H9 (cell line): ENCODE data around the gene ISCU. TPM values are rescaled to one million over a fixed set of nuclear protein-coding genes. Genes with fewer than 3 reads are reported as not detected.

Experiments
- DNase-seq: peaks from one replicate; pipeline ENCODE4 v3.0.0-alpha.2; 2017
- H2AFZ ChIP-seq: one replicate; pipeline ENCODE4 v1.6.1; 2013; ENCODE audit warnings: mild to moderate bottlenecking, low read length, control low read depth, moderate library complexity
- H2AK5ac ChIP-seq: 2 replicates; pipeline ENCODE4 v1.6.1; 2013; ENCODE audit warnings: low read length, control low read depth, mixed read lengths; ENCODE audit not compliant: insufficient read length
- H2BK120ac ChIP-seq: one replicate; pipeline ENCODE4 v1.6.1; 2013; ENCODE audit warnings: low read depth, mild to moderate bottlenecking, low read length, control low read depth, inconsistent platforms; ENCODE audit not compliant: poor library complexity, severe bottlenecking
- H2BK12ac ChIP-seq: 2 replicates; pipeline ENCODE4 v1.6.1; 2013; ENCODE audit warnings: low read length, control low read depth, mixed read lengths, low read depth; ENCODE audit not compliant: insufficient read length
- H2BK15ac ChIP-seq: 2 replicates; pipeline ENCODE4 v1.6.1; 2013; ENCODE audit warnings: low read depth, low read length, control low read depth
- H2BK20ac ChIP-seq: one replicate; pipeline ENCODE4 v1.6.1; 2013; ENCODE audit warnings: low read depth, mild to moderate bottlenecking, low read length, control low read depth, inconsistent platforms; ENCODE audit not compliant: poor library complexity, severe bottlenecking
- H2BK5ac ChIP-seq: 2 replicates; pipeline ENCODE4 v1.6.1; 2013; ENCODE audit warnings: low read length, control low read depth, mixed read lengths; ENCODE audit not compliant: insufficient read length
- H3K14ac ChIP-seq: 2 replicates; pipeline ENCODE4 v1.6.1; 2013; ENCODE audit warnings: low read length, control low read depth; ENCODE audit not compliant: insufficient read depth
- H3K18ac ChIP-seq: 2 replicates; pipeline ENCODE4 v1.6.1; 2013; ENCODE audit warnings: low read depth, mild to moderate bottlenecking, mixed read lengths, low read length, control low read depth; ENCODE audit not compliant: insufficient read length
- H3K23ac ChIP-seq: 2 replicates; pipeline ENCODE4 v1.6.1; 2013; ENCODE audit warnings: low read length, control low read depth, mixed read lengths, low read depth; ENCODE audit not compliant: insufficient read length
- H3K23me2 ChIP-seq: 2 replicates; pipeline ENCODE4 v1.6.1; 2013; ENCODE audit warnings: low read depth, mild to moderate bottlenecking, mixed read lengths, low read length, control low read depth; ENCODE audit not compliant: insufficient read length, poor library complexity, severe bottlenecking
- H3K27ac ChIP-seq: 2 replicates; pipeline ENCODE4 v1.5.1; 2013; ENCODE audit warnings: low read length, control low read depth, mixed read lengths, low read depth; ENCODE audit not compliant: insufficient read length
- H3K27me3 ChIP-seq: 2 replicates; pipeline ENCODE4 v1.6.1; 2013; ENCODE audit warnings: low read length, control low read depth, inconsistent platforms; ENCODE audit not compliant: insufficient read depth
- H3K4ac ChIP-seq: 2 replicates; pipeline ENCODE4 v1.6.1; 2013; ENCODE audit warnings: low read depth, mild to moderate bottlenecking, control low read depth, inconsistent platforms, low read length, moderate library complexity
- H3K4me1 ChIP-seq: 2 replicates; pipeline ENCODE4 v1.6.1; 2013; ENCODE audit warnings: low read length, control low read depth, inconsistent platforms; ENCODE audit not compliant: insufficient read depth
- H3K4me2 ChIP-seq: 2 replicates; pipeline ENCODE4 v1.6.1; 2013; ENCODE audit warnings: low read length, control low read depth, mixed read lengths; ENCODE audit not compliant: insufficient read length, insufficient read depth
- H3K56ac ChIP-seq: 2 replicates; pipeline ENCODE4 v1.6.1; 2013; ENCODE audit warnings: low read depth, mild to moderate bottlenecking, mixed read lengths, low read length, control low read depth; ENCODE audit not compliant: insufficient read length
- H3K79me1 ChIP-seq: 2 replicates; pipeline ENCODE4 v1.6.1; 2013; ENCODE audit warnings: low read depth, mild to moderate bottlenecking, moderate library complexity, low read length, control low read depth, inconsistent platforms; ENCODE audit not compliant: insufficient read depth, poor library complexity, severe bottlenecking
- H3K79me2 ChIP-seq: 2 replicates; pipeline ENCODE4 v1.6.1; 2013; ENCODE audit warnings: low read length, control low read depth, inconsistent platforms; ENCODE audit not compliant: insufficient read depth
- H3K9ac ChIP-seq: 2 replicates; pipeline ENCODE4 v1.6.1; 2013; ENCODE audit warnings: low read length, control low read depth, mixed read lengths; ENCODE audit not compliant: insufficient read length; ENCODE audit errors: extremely low read depth
- H3K9me3 ChIP-seq: one replicate; pipeline ENCODE4 v1.6.1; 2013; ENCODE audit warnings: low read depth, low read length, inconsistent platforms; ENCODE audit not compliant: control insufficient read depth
- H3T11ph ChIP-seq: one replicate; pipeline ENCODE4 v1.6.1; 2013; ENCODE audit warnings: mild to moderate bottlenecking, low read length, control low read depth, inconsistent platforms
- H4K20me1 ChIP-seq: one replicate; pipeline ENCODE4 v1.6.1; 2013; ENCODE audit not compliant: control insufficient read depth, insufficient read length, insufficient read depth
- H4K5ac ChIP-seq: 2 replicates; pipeline ENCODE4 v1.6.1; 2013; ENCODE audit warnings: low read depth, mild to moderate bottlenecking, mixed read lengths, low read length, control low read depth; ENCODE audit not compliant: insufficient read length
- H4K8ac ChIP-seq: replicated peaks from 2 replicates; pipeline ENCODE4 v1.6.1; 2013; ENCODE audit warnings: low read length, control low read depth, mixed read lengths, low read depth; ENCODE audit not compliant: insufficient read length
- H4K91ac ChIP-seq: 2 replicates; pipeline ENCODE4 v1.6.1; 2013; ENCODE audit warnings: low read depth, mild to moderate bottlenecking, moderate library complexity, mixed read lengths, low read length, control low read depth; ENCODE audit not compliant: insufficient read length
- H3K27ac Mint-ChIP-seq, 3 experiments: 2 replicates in 2 of 3; 3 replicates in 1 of 3; pipeline ENCODE4 v1.8.0; 2020 to 2021; ENCODE audit warnings: mixed read lengths in 3 of 3, mild to moderate bottlenecking in 1 of 3, moderate library complexity in 1 of 3
- H3K27me3 Mint-ChIP-seq: 2 replicates; pipeline ENCODE4 v1.8.0; 2021; ENCODE audit warnings: low read depth, mild to moderate bottlenecking, moderate library complexity, mixed read lengths
- H3K36me3 Mint-ChIP-seq, 3 experiments: 2 replicates in 2 of 3; 3 replicates in 1 of 3; pipeline ENCODE4 v1.8.0; 2020 to 2021; ENCODE audit warnings: low read depth in 3 of 3, mixed read lengths in 3 of 3; ENCODE audit not compliant: insufficient read depth in 1 of 3
- H3K4me1 Mint-ChIP-seq, 2 experiments: 2 replicates each; pipeline ENCODE4 v1.8.0; 2020; ENCODE audit warnings: mixed read lengths in 2 of 2
- H3K4me3 Mint-ChIP-seq, 2 experiments: 2 replicates in 1 of 2; 3 replicates in 1 of 2; pipeline ENCODE4 v1.8.0; 2020 to 2021; ENCODE audit warnings: mild to moderate bottlenecking in 2 of 2, mixed read lengths in 2 of 2, moderate library complexity in 1 of 2
- H3K9me3 Mint-ChIP-seq, 2 experiments: 2 replicates in 1 of 2; 3 replicates in 1 of 2; pipeline ENCODE4 v1.8.0; 2020; ENCODE audit warnings: mild to moderate bottlenecking in 2 of 2, mixed read lengths in 2 of 2, moderate library complexity in 1 of 2
- WGBS: extraction: QIAGEN DNeasy Blood & Tissue Kit; methylation state at CpG from one replicate; pipeline ENCODE4 v1.1.7; 2013; ENCODE audit warnings: missing lambda C conversion rate, low lambda C conversion rate, mixed read lengths; ENCODE audit not compliant: insufficient read length; ENCODE audit errors: extremely low coverage; 5-methylcytosine and 5-hydroxymethylcytosine counted together
- total RNA-seq: library from RNA; stranded (reverse); gene quantifications from 2 replicates; pipeline ENCODE4 v1.2.1, GENCODE V29; 2021
- TF ChIP-seq, protein P1 (sequence below): fragments of 200-600 bp; sonication (generic); conservative IDR thresholded peaks from 3 replicates; pipeline ENCODE4 v1.8.0; 2021; ENCODE audit warnings: antibody characterized with exemption, mild to moderate bottlenecking

ISCU gene
- total RNA-seq, 1 experiment from 2014 or later = 64.9 TPM

DNA sequence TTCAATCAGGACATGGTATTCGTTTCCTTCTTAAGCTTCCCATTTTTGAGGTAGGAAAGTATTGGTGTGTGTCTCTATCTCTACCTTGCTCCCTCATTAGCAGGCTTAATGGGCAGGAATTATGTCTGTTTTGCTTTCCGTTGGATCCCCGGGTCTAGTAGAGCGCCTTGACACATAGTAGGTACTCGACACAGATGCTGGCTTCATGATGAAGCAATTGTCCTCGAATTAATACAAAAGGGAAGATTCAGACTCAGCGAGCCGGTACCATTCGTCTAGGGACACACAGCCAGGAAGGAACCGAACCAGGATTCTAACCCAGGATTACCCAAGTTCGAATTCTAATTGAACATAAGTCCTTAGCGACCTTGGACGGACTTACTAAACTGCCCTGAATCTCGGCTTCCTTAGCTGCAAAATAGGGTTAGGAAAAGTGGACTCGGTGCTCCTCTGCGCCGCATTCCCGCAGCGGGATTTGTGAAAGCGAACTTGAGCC lies 496 bp upstream of the ISCU start:
- H3K18ac ChIP-seq = peak overlapping the region; percentile 63
- Mint-ChIP-seq H3K27ac (peak overlapping the region; percentile 100), H3K27me3 (no peaks in the 10 kb centered on the region), H3K4me3 (peak overlapping the region; percentile 100), H3K9me3 (peaks cover 0 to 3% of the 10 kb centered on the region in 2 experiments; a peak in 2 of 5 replicates), H3K4me1 (peaks cover 24 to 29% of the 10 kb centered on the region in 2 experiments), H3K36me3 (peaks cover 9 to 57% (median 56%) of the 10 kb centered on the region in 3 experiments; a peak in 6 of 7 replicates)
- H4K8ac ChIP-seq = no peak overlapping the region
- H2BK120ac ChIP-seq = no peak overlapping the region
- no CpG with 5 or more reads among the region's 20 CpGs for WGBS
- H3K9ac ChIP-seq = peak overlapping the region; percentile 99
- peak overlapping the region; percentile 37 for H3T11ph ChIP-seq
- no peak overlapping the region for H3K4ac ChIP-seq
- no peaks in the 10 kb centered on the region for H3K9me3 ChIP-seq
- peak overlapping the region; percentile 83 for H3K56ac ChIP-seq
- H2AFZ ChIP-seq = no peak overlapping the region
- no peaks in the 10 kb centered on the region for H3K79me1 ChIP-seq
- no peak overlapping the region for H2AK5ac ChIP-seq
- no peak overlapping the region for H3K23ac ChIP-seq
- DNase-seq = no peak
- H3K27me3 ChIP-seq = no peaks in the 10 kb centered on the region
- H3K23me2 ChIP-seq = peaks cover 18% of the 10 kb centered on the region
- H3K14ac ChIP-seq = peak overlapping the region; percentile 32; the same call in 1 of the 2 replicates
- TF ChIP-seq, protein P1, sequence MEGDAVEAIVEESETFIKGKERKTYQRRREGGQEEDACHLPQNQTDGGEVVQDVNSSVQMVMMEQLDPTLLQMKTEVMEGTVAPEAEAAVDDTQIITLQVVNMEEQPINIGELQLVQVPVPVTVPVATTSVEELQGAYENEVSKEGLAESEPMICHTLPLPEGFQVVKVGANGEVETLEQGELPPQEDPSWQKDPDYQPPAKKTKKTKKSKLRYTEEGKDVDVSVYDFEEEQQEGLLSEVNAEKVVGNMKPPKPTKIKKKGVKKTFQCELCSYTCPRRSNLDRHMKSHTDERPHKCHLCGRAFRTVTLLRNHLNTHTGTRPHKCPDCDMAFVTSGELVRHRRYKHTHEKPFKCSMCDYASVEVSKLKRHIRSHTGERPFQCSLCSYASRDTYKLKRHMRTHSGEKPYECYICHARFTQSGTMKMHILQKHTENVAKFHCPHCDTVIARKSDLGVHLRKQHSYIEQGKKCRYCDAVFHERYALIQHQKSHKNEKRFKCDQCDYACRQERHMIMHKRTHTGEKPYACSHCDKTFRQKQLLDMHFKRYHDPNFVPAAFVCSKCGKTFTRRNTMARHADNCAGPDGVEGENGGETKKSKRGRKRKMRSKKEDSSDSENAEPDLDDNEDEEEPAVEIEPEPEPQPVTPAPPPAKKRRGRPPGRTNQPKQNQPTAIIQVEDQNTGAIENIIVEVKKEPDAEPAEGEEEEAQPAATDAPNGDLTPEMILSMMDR = no peak
- H3K79me2 ChIP-seq = peaks cover 35% of the 10 kb centered on the region
- no peaks in the 10 kb centered on the region for H4K20me1 ChIP-seq
- H3K4me1 ChIP-seq = peaks cover 2% of the 10 kb centered on the region; the same call in 1 of the 2 replicates
- H2BK15ac ChIP-seq = no peak overlapping the region
- peak overlapping the region; percentile 99 for H3K4me2 ChIP-seq
- H2BK12ac ChIP-seq = no peak overlapping the region
- peak overlapping the region; percentile 61 for H3K27ac ChIP-seq
- no peak overlapping the region for H2BK20ac ChIP-seq
- H2BK5ac ChIP-seq = peak overlapping the region; percentile 69
- no peak overlapping the region for H4K91ac ChIP-seq
- H4K5ac ChIP-seq = peak overlapping the region; percentile 72
